Fibroblast of gingiva (primary cell): ENCODE data around the gene IRGC.
A peak's percentile ranks its signal among the peaks of the same experiment; 100 is the strongest.
"Not testable (repeated sequence)": the region's sequence is repeated elsewhere in the genome, so short reads cannot be mapped to it uniquely, and the experiment has no call there.

Source experiments
- DNase-seq: peaks from one replicate; pipeline ENCODE4 v3.0.0-alpha.2; 2011; ENCODE audit warnings: low read depth

Gene IRGC

DNA sequence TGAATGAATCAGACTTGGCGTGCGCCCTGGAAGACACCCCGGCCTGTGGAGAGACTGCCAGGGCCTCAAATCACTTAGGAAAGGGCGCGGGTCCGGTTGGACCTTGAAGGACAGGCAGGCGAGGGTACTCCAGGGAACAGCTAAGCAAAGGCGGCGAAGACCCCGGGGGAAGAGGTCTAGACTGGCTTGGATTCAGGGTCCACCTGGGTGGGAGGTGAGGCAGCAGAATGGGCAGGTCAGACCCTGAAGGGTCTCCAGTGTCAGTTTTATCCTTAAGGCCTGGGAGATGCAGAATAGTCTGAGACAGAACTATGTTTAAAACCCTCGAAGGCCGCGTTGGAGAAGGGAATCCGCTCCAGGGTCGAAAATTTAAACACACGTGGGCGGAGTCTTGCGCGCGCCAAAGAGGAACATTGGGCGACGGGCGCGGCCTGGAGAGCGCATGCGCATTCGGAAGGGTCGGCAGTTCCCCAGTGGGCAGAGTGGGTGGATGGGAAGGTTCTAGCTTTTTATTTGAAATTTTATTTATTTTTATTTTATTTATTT, 39.5 kb downstream of the IRGC start:
- DNase-seq = peak; percentile 61

DNA sequence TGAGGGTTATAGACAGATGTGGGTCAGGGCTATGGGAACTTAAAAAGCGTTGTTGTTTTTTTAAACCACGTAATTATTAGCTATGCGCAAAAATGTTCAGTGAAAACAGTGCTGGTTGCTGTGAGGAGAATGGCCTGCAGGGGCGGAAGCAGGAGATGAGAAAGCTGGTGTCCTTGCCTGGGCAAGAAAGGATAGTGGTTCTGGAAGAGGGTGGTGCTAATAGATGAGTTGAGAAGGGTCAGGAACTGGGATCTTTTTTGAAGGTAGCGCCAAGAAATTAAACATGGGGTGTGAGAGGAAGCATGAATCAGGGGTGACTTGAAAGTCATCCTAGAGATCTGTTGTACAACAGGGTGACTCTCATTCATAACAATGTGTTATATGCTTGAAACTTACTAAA, 43.6 kb downstream of the IRGC start:
- peak; percentile 61 for DNase-seq

DNA sequence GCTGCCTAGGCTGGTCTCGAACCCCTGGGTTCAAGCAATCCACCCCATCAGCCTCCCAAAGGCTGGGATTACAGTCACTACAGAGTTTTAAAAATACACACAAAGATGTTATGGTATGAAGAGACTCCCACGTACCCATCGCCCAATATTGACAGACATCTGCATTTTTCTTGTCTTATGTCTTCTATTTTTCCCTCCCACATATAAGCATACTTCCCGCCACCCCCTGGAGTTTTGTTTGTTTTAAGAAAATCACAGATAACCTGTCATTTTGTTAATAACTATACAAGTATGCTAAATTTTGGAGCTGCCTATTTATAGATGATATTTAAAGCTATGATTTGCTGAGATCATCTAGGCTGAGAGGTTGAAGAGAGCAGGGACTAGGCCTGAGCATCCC, 45.1 kb downstream of the IRGC start:
- no peak for DNase-seq

DNA sequence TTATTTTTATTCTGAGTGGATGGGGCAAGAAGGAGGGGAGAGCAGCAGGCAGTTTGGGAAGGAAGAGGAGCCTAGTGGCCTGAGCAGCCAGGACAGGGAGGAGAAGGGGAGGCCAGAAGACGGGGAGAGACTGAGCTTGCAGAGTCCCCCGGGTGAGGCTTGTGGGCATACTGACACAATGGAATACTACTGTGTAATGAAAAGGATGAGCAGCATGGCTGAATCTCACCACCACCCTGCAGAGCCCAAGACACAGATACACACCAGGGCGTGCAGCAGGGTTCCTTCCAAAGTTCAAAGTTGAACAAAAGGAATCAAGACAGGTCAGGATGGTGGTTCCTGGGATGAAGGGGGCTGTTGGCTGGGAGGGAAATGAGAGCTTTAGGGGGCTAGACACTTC, 46.9 kb downstream of the IRGC start:
- no peak for DNase-seq

DNA sequence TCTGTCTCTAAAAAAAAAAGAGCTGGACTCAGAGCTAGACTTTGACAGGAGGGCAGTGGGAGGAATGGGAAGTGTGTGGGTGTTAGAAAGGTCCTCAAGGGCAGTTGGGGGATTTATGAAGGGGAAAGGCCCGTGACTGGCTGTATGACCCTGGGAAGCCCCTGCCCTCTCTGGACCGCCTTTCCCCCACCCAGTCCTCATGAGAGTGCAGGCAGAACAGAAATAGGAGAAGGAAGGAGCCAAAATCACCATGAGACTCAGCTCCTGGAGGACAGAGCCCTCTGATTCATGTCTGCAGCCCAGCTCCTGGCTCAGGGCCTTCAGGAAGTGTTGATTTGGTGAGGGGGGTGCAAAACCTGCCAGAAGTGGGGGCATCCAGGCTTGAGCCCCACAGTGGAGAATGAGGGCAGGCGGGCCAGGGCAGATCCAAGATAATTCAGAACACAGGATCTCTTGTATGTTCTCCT, 47.6 kb downstream of the IRGC start:
- DNase-seq = no peak

DNA sequence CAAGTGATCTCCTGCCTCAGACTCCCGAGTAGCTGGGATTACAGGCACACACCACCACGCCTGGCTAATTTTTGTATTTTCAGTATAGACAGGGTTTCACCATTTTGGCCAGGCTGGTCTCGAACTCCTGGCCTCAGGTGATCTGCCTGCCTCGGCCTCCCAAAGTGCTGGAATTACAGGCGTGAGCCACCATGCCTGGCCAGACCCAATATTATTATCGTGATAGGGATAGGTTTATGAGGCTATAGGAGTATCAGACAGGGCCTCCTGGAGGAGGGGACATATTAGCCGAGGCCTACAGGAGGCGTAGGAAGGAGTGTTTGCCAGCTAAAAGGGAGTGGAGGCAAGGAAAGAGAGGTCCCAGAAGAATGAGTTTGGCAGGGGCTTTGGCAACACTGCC, 48.8 kb downstream of the IRGC start:
- DNase-seq = not testable (repeated sequence)

DNA sequence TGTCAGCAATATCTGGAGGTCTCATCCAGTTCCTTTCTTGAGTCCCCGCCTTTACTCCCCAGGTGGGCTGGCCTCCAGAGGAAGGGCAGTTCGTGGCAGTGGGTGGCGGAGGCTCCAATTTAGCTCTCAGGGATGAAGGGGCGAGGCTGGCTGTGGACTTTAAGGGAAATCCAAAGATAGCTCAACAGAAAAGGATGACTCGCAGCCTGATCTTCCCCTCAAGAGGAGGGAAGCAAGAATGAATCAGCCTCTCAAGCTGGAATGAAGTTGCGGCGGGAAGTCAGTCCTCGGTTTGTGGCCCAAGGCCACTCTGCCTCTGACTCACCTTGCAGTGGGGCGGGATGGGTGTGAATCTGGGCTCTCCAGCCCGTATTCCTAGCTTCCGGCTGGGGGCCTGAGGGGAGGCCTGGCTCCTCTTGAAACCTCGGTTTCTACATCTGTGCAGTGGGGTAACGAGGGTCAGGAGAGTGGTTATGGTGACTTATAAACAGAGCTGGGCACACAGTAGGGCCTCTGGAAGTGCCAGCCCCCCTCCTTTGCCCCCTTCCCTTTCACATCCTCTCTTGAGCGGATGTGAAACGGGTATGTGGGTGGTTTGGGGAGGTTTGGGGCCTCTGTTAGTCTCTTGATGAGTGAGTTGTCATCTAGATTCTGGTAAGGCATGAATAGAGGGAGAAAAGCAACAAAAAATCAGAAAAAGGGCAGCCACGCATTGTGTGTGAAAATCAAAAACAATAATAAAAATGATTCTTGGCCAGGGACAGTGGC, 49.4 kb downstream of the IRGC start:
- DNase-seq = peak; percentile 79

DNA sequence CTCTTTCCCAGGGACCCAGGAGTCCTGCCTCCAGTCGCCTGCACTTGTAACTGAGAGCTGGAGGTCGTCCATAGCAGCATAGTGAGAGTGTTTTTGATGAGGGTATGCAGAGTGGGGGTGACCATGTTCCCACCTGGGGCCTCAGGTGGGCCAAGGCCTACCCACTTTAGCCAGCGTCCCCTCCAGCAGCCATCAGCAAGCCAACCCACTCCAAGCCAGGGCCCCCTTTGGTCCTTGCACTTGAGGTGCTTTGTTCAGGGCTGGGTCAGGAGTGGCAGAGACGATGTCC, 50.8 kb downstream of the IRGC start:
- DNase-seq = no peak

DNA sequence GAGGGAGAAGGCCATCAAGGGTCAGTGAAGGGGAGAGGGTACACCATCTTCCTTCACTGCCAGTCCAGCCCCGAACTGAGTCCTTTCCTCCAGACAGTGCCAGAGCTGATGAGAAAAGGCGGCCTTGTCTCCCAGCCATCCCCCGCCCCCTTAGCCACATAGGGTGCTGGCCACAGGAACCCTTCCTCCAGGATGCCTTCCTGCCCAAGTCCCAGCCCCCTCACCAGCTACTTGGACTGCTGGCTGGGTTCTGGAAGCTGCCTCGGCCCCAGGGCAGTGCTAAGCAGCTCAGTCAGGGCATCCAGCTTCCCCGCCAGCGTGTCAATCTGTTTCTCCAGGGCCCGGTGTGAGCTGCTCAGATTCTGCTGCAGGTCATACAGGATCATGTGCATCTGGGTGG, 51.4 kb downstream of the IRGC start:
- no peak for DNase-seq

DNA sequence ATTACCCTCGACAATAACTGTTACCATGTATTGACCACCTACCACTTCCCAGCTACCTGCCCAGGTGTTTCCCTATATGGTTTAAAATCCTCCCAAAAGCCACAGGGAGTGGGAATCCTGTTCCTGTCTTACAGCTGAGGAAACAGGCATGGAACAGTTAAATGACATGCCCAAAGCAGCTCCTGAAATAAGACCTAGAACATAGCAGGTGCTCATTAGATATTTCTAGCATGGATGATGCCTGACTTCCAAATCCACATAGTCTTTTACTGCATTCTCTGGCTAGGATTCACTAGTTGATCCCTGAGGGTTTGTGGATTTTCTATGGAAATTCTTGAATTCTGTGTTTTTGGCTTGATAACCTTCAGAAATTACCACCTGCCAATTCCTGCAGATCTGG, 51.9 kb downstream of the IRGC start:
- DNase-seq = no peak

DNA sequence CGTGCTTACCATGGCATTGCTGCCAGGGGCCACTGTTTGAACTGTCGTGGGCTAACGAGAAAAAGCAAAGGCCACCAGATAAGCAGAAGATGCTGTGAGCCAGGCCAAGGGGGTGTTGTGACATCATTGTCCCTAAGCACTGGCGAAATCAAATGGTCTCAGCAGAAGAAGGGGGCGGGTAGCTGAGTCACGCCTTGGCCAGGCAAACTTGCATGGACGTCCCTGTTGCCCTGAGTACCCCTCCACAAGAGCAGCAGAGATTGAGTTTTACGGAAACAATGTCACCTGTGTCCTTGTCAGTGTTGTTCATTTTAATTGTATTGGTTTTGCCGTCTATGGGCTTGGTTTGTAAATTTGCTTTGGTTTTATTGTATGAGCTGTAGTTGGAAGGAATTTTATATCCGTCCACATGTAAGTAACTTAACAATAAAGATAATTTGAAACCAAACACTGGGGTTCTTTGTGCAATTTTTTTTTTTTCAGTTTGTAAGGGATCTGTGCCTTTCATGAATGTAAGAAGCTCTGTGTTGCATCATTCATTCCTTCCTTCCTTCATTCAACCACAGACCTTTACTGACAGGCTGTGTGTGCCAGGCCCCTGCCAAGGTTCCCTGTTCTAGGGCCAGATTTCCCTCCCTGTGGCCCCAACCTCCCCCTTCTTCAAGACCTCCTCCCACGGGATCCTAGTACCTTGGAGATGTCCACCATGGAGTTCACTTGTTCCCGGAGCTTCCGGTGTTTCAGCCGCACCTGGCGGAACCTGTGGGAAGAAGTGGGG, 52.6 kb downstream of the IRGC start:
- DNase-seq = no peak

DNA sequence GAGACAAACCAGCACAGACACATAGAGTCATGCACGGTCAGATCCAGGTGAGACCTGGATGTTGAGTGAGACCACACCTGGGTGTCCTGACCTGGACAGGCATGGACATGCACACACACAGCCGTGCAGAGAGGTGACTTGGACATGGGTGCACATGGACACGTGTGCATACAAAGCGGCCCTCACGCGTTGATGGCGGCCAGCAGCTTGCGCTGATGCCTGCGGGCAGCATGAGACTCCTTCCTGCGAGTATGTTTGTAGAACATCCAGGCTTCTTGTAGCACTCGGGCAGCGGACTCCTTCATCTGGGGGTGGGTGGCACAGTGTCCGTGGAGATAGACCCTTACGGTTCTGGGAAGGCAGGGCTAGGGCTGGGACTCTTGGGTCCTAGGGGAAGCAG, 53.4 kb downstream of the IRGC start:
- no peak for DNase-seq
